ENCODE results near the gene ELL2.

DNA sequence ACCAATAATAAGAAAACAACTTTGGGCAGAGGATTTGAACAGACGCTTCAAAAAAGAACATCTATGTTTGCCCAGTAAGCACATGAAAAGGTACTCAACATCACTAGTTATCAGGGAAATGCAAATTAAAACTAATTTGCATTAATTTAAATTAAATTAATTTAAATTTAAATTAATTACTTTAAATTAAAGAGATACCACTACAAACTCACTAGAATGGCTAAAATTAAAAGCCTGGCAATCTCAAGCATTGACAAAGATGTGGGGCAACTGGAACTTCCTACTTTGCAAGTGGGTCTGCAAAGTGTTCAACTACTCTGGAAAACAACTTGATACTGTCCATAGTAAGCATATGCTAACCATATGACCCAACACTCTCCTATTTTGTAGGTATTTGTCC, 32.1 kb upstream of the ELL2 start:
- TF ChIP-seq, protein P1, sequence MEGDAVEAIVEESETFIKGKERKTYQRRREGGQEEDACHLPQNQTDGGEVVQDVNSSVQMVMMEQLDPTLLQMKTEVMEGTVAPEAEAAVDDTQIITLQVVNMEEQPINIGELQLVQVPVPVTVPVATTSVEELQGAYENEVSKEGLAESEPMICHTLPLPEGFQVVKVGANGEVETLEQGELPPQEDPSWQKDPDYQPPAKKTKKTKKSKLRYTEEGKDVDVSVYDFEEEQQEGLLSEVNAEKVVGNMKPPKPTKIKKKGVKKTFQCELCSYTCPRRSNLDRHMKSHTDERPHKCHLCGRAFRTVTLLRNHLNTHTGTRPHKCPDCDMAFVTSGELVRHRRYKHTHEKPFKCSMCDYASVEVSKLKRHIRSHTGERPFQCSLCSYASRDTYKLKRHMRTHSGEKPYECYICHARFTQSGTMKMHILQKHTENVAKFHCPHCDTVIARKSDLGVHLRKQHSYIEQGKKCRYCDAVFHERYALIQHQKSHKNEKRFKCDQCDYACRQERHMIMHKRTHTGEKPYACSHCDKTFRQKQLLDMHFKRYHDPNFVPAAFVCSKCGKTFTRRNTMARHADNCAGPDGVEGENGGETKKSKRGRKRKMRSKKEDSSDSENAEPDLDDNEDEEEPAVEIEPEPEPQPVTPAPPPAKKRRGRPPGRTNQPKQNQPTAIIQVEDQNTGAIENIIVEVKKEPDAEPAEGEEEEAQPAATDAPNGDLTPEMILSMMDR (IDR thresholded peaks at IDR 0.05) = no peak
- no peak for TF ChIP-seq POLR2A (IDR thresholded peaks at IDR 0.05)

Data from heart left ventricle (tissue), 13 donors.